Tongue (tissue), 2 donors: Measurements from ENCODE around the gene ZNF587B. TPM values are rescaled to one million over a fixed set of nuclear protein-coding genes. Genes with fewer than 3 reads are reported as not detected.
"Not testable (repeated sequence)": the region's sequence is repeated elsewhere in the genome, so short reads cannot be mapped to it uniquely, and the experiment has no call there.

ENCODE experiments used
- DNase-seq: peaks from one replicate; pipeline ENCODE4 v3.0.0-alpha.2; 2015
- total RNA-seq: library from RNA; depleted of rRNA; stranded (reverse); fragments of >200 nt; gene quantifications from one replicate; pipeline ENCODE4 v1.2.3, GENCODE V29; 2014

Gene ZNF587B
- total RNA-seq, 1 donor from 2014 or later, result 14.5 TPM

DNA sequence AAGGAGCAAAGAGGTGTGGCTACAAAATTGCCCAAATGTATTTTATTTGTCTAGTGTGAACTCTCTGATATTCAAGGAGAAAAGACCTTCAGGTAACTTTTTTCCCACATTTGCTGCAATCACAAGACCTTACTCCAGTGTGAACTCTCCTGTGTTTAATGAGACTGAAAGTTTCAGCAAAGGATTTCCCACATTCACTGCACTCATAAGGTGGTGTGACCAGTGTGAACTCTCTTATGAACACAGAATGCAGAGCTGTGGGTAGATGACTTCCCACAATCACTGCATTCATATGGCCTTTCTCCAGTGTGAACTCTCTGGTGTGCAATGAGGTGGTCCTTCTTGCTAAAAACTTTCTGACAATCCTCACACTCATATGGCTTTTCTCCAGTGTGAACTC is 42.4 kb downstream of the ZNF587B start:
- no peak for DNase-seq

DNA sequence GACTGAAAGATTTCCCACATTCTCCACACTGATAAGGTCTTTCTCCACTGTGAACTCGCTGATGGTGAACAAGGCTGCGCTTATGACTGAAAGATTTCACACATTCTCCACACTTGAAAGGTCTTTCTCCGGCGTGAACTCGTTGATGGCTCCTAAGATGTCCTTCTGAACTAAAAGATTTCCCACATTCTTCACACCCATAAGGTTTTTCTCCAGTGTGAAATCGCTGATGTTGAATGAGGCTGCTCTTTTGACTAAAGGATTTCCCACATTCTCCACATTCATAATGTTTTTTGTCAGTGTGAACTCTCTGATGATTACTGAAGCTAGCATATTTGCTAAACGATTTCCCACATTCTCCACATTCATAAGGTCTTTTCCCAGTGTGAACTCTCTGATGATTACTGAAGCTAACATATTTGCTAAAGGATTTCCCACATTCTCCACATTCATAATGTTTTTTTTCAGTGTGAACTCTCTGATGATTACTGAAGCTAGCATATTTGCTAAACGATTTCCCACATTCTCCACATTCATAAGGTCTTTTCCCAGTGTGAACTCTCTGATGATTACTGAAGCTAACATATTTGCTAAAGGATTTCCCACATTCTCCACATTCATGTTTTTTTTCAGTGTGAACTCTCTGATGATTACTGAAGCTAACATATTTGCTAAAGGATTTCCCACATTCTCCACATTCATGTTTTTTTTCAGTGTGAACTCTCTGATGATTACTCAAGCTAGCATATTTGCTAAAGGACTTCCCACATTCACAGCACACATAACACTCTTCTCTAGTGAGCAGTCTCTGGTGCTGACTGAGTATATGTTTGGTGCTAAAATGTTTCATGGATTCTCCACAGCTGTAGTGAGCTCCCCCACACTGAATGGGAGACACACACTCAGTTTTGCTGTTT is 44.0 kb downstream of the ZNF587B start:
- DNase-seq, result not testable (repeated sequence)

DNA sequence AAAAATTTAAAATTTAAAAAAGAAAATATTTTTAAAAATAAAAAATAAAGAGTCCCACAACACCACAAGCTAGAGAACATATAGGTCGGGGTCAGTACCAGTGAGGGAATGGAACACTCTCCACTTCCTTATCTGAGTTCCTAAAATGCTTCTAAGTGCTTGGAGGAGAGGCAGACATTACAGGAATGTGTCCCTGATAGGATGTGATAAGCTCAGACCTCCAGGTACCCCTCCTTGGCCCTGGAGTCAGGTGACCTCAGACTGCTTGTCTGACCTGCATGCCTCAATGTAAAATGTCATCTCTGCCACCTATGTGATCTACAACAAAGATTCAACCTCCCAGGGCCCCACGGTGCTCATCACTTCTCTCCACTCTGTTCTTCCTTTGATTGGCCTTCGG is 55.9 kb downstream of the ZNF587B start:
- no peak for DNase-seq

DNA sequence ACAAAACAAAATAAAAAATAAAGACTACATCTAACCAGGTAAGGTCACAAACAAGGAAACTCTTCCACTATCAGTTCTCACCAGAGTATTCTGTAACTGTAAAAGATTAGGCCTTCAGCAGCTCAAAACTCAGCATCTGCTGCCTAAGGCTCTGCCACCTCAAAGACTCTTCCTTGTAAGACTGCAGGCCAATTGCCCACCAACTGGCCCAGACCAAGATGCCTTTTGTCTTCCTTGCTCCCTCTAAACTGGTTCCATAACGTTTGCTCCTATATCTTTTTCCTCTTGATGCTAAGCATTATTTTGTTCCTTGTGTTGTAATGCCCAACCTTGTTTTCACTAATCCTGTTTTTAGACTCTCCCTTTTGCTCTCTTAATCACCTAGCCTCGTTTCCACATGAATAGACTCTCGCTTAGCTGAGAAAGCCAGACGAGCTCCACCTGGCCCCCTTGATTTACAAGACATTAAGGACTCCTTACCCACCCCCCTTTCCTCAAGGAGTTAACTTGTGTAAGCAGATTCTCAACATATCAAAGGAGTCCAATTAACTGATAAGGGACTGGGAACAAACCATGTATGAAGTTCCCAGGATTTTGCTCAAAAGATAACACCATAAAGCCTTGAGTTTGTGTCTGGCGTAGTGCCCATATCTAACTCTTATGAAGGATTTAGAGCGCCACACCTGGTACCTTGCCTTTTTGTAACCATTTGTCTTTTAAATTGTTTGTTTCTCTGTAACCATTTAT is 57.3 kb downstream of the ZNF587B start:
- DNase-seq, result peak; percentile 30

DNA sequence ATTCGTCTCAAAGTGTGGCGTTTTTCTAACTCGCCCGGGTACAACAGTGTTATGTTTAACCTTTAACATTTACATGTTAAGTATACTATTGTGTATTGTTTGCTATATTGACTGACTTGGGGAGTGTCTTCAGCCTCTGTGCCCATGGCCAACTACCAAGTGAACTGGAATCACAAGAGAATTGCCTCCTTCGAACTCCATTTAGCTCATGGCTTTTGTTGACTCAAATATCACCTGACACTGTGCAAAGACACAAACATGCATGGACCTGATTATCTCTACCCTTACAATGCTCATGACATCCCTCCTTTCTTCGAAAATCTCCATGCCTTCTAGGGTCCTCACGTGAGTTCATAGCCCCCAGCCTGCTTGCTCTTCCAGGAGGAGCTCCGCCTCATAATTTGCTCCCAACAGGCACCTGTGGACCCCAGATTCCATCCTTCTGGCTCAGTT is 58.0 kb downstream of the ZNF587B start:
- peak; percentile 33 for DNase-seq

DNA sequence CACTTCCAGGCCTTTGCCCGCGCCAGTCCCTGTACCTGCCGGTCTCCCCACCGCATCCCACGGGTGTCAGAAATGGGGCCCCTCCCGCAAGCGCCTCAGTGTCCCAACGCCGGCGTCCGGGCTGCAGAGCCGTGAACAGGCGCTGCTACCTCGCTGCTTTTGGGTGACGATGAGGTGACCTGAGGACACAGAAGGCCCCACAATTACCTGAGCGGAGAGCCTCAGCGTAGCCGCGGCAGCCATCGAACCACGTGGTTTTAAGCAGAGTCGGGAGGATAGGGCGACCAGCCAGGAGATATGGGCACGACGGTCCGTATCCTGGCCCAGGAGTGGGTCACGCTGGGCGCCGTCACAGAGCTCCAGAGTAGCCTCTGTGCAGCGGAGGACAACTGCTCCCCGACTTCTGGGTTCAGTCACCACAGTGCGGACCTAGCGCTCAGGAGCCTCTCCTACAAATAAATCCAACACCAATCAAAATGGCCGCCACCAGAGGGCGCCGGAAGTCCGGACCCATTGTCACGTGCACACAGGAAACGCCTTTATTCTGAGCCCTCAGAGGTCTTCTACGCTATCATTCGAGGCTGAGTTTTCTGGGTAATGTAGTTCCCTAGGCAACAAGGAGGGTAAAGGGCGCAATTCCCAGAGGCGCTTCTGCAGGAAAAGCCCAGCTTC is 58.6 kb downstream of the ZNF587B start, which contains the start of gene ZNF814:
TSS of gene ZNF814 (minus strand) at position 478 of the 672 bp plus-strand sequence. CDS start at position 243, 235 bp downstream.
- peak; percentile 95 for DNase-seq

DNA sequence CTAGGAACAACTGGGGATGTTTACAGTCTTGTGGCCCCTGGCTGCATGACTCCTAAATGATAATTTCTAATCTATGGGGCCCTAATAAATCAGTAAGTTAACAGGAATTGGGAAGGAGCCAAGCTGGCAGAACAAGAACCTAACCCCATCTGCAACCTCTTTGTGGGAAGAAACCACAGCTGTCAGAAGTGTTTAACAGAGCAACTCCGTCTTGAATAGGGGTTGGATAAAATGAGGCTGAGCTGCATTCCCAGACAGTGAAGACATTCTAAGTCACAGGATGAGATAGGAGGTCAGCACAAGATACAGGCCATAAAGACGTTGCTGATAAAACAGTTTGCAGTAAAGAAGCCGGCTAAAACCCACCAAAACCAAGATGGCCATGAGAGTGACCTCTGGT is 60.6 kb downstream of the ZNF587B start:
- not testable (repeated sequence) for DNase-seq

Other genes with a start within 250 kb of the ZNF587B start
- gene ZIK1, start 246.2 kb upstream of the ZNF587B start, total RNA-seq, result 11.2 TPM
- 5.1 TPM for gene ZNF530, start 230.4 kb upstream of the ZNF587B start, total RNA-seq
- 23.3 TPM for gene ZNF134, start 216.1 kb upstream of the ZNF587B start, total RNA-seq
- gene ZNF211, start 197.1 kb upstream of the ZNF587B start, total RNA-seq, result 19.0 TPM
- gene ZSCAN4, start 161.4 kb upstream of the ZNF587B start, total RNA-seq, result not detected
- 18.9 TPM for gene ZNF551, start 148.3 kb upstream of the ZNF587B start, total RNA-seq
- gene ZNF154, start 121.1 kb upstream of the ZNF587B start, total RNA-seq, result 13.1 TPM
- gene ZNF671, start 102.7 kb upstream of the ZNF587B start, total RNA-seq, result 8.4 TPM
- gene ZNF776, start 83.5 kb upstream of the ZNF587B start, total RNA-seq, result 22.4 TPM
- gene ZNF586, start 60.6 kb upstream of the ZNF587B start, total RNA-seq, result 29.4 TPM
- gene ZNF552, start 15.4 kb upstream of the ZNF587B start, total RNA-seq, result 5.7 TPM
- 25.0 TPM for gene ZNF587, start 19.6 kb downstream of the ZNF587B start, total RNA-seq
- 11.2 TPM for gene ZNF814, start 58.7 kb downstream of the ZNF587B start, total RNA-seq
- 24.7 TPM for gene ZNF417, start 86.3 kb downstream of the ZNF587B start, total RNA-seq
- gene ZNF418, start 105.1 kb downstream of the ZNF587B start, total RNA-seq, result 15.8 TPM
- gene ZNF256, start 117.4 kb downstream of the ZNF587B start, total RNA-seq, result 12.1 TPM
- 0.82 TPM for gene C19orf18, start 144.2 kb downstream of the ZNF587B start, total RNA-seq
- 28.5 TPM for gene ZNF606, start 172.5 kb downstream of the ZNF587B start, total RNA-seq
- gene ZSCAN1, start 203.7 kb downstream of the ZNF587B start, total RNA-seq, result not detected
- 11.3 TPM for gene ZNF135, start 229.0 kb downstream of the ZNF587B start, total RNA-seq